PC-3 (cell line): ENCODE data around the gene ARHGEF6. TPM values are rescaled to one million over a fixed set of nuclear protein-coding genes. Genes with fewer than 3 reads are reported as not detected.
"Not testable (repeated sequence)": the region's sequence is repeated elsewhere in the genome, so short reads cannot be mapped to it uniquely, and the experiment has no call there.

Source experiments
- ATAC-seq: fragments of 200-7000 bp; cut with Tn5 transposase; 2 replicates; pipeline ENCODE4 v1.9.1; 2020; ENCODE audit warnings: mild to moderate bottlenecking, moderate library complexity
- BruUV-seq: library from RNA; stranded (reverse); fragments of 400-500 nt; replicated peaks from 2 replicates; lab custom pipeline; 2021; lab: Mats Ljungman, UMichigan
- CTCF ChIA-PET: fragments of 300-600 bp; sonication (Branson Sonifier 250); formaldehyde crosslinking; loops from one replicate; lab custom pipeline; 2022; ENCODE audit warnings: antibody characterized with exemption; lab: Charles Lee
- POLR2A ChIA-PET: fragments of 300-600 bp; sonication (Branson Sonifier 250); formaldehyde crosslinking; loops from one replicate; lab custom pipeline; 2022; ENCODE audit warnings: antibody characterized with exemption; ENCODE audit not compliant: unreplicated experiment; lab: Charles Lee
- DNase-seq: peaks from one replicate; pipeline ENCODE4 v3.0.0-alpha.2; 2015
- H2AFZ ChIP-seq: fragments of 300-600 bp; sonication (generic); 2 replicates; pipeline ENCODE4 v1.6.0; 2016; ENCODE audit warnings: antibody characterized with exemption, low read length
- H3F3A ChIP-seq: fragments of 300-600 bp; sonication (generic); one replicate; pipeline ENCODE4 v1.6.0; 2017; ENCODE audit warnings: antibody characterized with exemption, low read length, control low read depth, mild to moderate bottlenecking; ENCODE audit not compliant: unreplicated experiment
- H3K27ac ChIP-seq: fragments of 300-600 bp; sonication (generic); 2 replicates; pipeline ENCODE4 v1.5.1; 2016; ENCODE audit warnings: mild to moderate bottlenecking, low read length
- H3K27me3 ChIP-seq: fragments of 300-600 bp; sonication (generic); 2 replicates; pipeline ENCODE4 v1.6.1; 2016; ENCODE audit warnings: low read length, mixed read lengths
- H3K36me3 ChIP-seq: fragments of 300-600 bp; sonication (generic); 2 replicates; pipeline ENCODE4 v1.6.1; 2016; ENCODE audit warnings: low read depth, mixed run types, low read length, mixed read lengths
- H3K4me1 ChIP-seq: fragments of 300-600 bp; sonication (generic); 2 replicates; pipeline ENCODE4 v1.5.1; 2016; ENCODE audit warnings: low read length; ENCODE audit not compliant: insufficient read depth
- H3K4me2 ChIP-seq: fragments of 300-600 bp; sonication (generic); 2 replicates; pipeline ENCODE4 v1.6.0; 2016; ENCODE audit warnings: low read length
- H3K4me3 ChIP-seq: fragments of 300-600 bp; sonication (generic); 2 replicates; pipeline ENCODE4 v1.5.1; 2016; ENCODE audit warnings: mild to moderate bottlenecking, low read length, mixed read lengths
- H3K79me2 ChIP-seq: fragments of 300-600 bp; sonication (generic); 2 replicates; pipeline ENCODE4 v1.6.1; 2017; ENCODE audit warnings: low read length, mixed read lengths
- H3K9ac ChIP-seq: fragments of 300-600 bp; sonication (generic); 2 replicates; pipeline ENCODE4 v1.6.0; 2016; ENCODE audit warnings: mild to moderate bottlenecking, low read length
- H3K9me2 ChIP-seq: fragments of 300-600 bp; sonication (generic); replicated peaks from 2 replicates; pipeline ENCODE4 v1.6.1; 2016; ENCODE audit warnings: mixed run types, low read length, mixed read lengths
- H3K9me3 ChIP-seq: fragments of 300-600 bp; sonication (generic); 2 replicates; pipeline ENCODE4 v1.6.1; 2016; ENCODE audit warnings: low read length, mixed read lengths
- H4K20me1 ChIP-seq: fragments of 300-600 bp; sonication (generic); 2 replicates; pipeline ENCODE4 v1.6.1; 2016; ENCODE audit warnings: low read length, mixed read lengths
- CTCF ChIP-seq: fragments of 300-600 bp; sonication (generic); conservative IDR thresholded peaks from 2 replicates; pipeline ENCODE4 v1.5.1; 2017; ENCODE audit warnings: antibody characterized with exemption, low read depth, mild to moderate bottlenecking, low read length
- EZH2 ChIP-seq: fragments of 300-600 bp; sonication (generic); IDR thresholded peaks from one replicate; pipeline ENCODE4 v1.6.1; 2017; ENCODE audit warnings: antibody characterized with exemption, mild to moderate bottlenecking, low read length; ENCODE audit not compliant: unreplicated experiment
- EZH2phosphoT487 ChIP-seq: fragments of 300-600 bp; sonication (generic); IDR thresholded peaks from 2 replicates; pipeline ENCODE4 v1.6.1; 2018; ENCODE audit warnings: mild to moderate bottlenecking, antibody characterized with exemption, low read length, borderline replicate concordance
- intact Hi-C: fragments of 100-400 bp; cut with micrococcal nuclease; formaldehyde crosslinking; loops from 2 replicates; pipeline ENCODE4 v1.9.0; 2023
- total RNA-seq: library from RNA; depleted of rRNA; stranded (reverse); fragments of >200 nt; gene quantifications from 2 replicates; pipeline ENCODE4 v1.2.3, GENCODE V29; 2014

The ARHGEF6 gene
- total RNA-seq, 1 experiment from 2014 or later: 3.3 TPM

GRCh38 chrX:136806891-136807410, 26.2 kb upstream of the ARHGEF6 start:
- ChIA-PET POLR2A (no interaction called here), CTCF (no interaction called here)
- DNase-seq (no peak), ATAC-seq (no peak)
- no peaks in the 10 kb centered on the region for H3K79me2 ChIP-seq
- no peak overlapping the region for H3K27ac ChIP-seq
- no peaks in the 10 kb centered on the region for H3F3A ChIP-seq
- no peaks in the 10 kb centered on the region for H3K36me3 ChIP-seq
- H3K27me3 ChIP-seq: no peaks in the 10 kb centered on the region
- no peaks in the 10 kb centered on the region for H3K9me3 ChIP-seq
- H2AFZ ChIP-seq: no peak overlapping the region
- intact Hi-C loops: no loop called here
- TF ChIP-seq EZH2 (no peak), CTCF (no peak), EZH2phosphoT487 (no peak)
- no TSS peak for BruUV-seq
- H3K9ac ChIP-seq: no peak overlapping the region
- no peaks in the 10 kb centered on the region for H3K4me1 ChIP-seq
- H4K20me1 ChIP-seq: no peaks in the 10 kb centered on the region
- H3K9me2 ChIP-seq: no peaks in the 10 kb centered on the region
- H3K4me3 ChIP-seq: no peak overlapping the region
- H3K4me2 ChIP-seq: no peak overlapping the region

GRCh38 chrX:136802515-136802914, 21.8 kb upstream of the ARHGEF6 start:
- Histone ChIP-seq H3K9me2 (no peaks in the 10 kb centered on the region), H3K4me2 (no peak overlapping the region), H3K4me3 (no peak overlapping the region), H3K79me2 (no peaks in the 10 kb centered on the region), H2AFZ (no peak overlapping the region), H3K27ac (no peak overlapping the region), H3F3A (no peaks in the 10 kb centered on the region), H3K9ac (no peak overlapping the region), H3K36me3 (no peaks in the 10 kb centered on the region), H4K20me1 (no peaks in the 10 kb centered on the region), H3K27me3 (no peaks in the 10 kb centered on the region), H3K4me1 (no peaks in the 10 kb centered on the region), H3K9me3 (no peaks in the 10 kb centered on the region)
- ATAC-seq (no peak), DNase-seq (no peak)
- intact Hi-C loops: no loop called here
- no TSS peak for BruUV-seq
- TF ChIP-seq EZH2phosphoT487 (no peak), EZH2 (no peak), CTCF (no peak)
- CTCF ChIA-PET: no interaction called here
- POLR2A ChIA-PET: no interaction called here

GRCh38 chrX:136797787-136798186, 17.1 kb upstream of the ARHGEF6 start:
- ATAC-seq (no peak), DNase-seq (no peak)
- CTCF ChIA-PET: no interaction called here
- no peak overlapping the region for H3K4me3 ChIP-seq
- BruUV-seq: no TSS peak
- H3K4me2 ChIP-seq: no peak overlapping the region
- H3K27ac ChIP-seq: no peak overlapping the region
- H3K9me2 ChIP-seq: no peaks in the 10 kb centered on the region
- H2AFZ ChIP-seq: no peak overlapping the region
- no peaks in the 10 kb centered on the region for H4K20me1 ChIP-seq
- H3K9ac ChIP-seq: no peak overlapping the region
- no peaks in the 10 kb centered on the region for H3K36me3 ChIP-seq
- H3K9me3 ChIP-seq: no peaks in the 10 kb centered on the region
- POLR2A ChIA-PET: no interaction called here
- no peaks in the 10 kb centered on the region for H3F3A ChIP-seq
- H3K27me3 ChIP-seq: no peaks in the 10 kb centered on the region
- no peaks in the 10 kb centered on the region for H3K79me2 ChIP-seq
- intact Hi-C loops: no loop called here
- no peaks in the 10 kb centered on the region for H3K4me1 ChIP-seq
- TF ChIP-seq CTCF: no peak
- no peak for TF ChIP-seq EZH2phosphoT487
- no peak for TF ChIP-seq EZH2

- BruUV-seq, H2AFZ ChIP-seq, intact Hi-C loops, H3K4me2 ChIP-seq, H3K27ac ChIP-seq, H3F3A ChIP-seq, H3K36me3 ChIP-seq, H4K20me1 ChIP-seq, H3K9ac ChIP-seq, CTCF ChIA-PET, H3K79me2 ChIP-seq, POLR2A ChIA-PET, H3K4me3 ChIP-seq, DNase-seq, ATAC-seq, H3K9me3 ChIP-seq, H3K4me1 ChIP-seq, H3K27me3 ChIP-seq, H3K9me2 ChIP-seq: not testable (repeated sequence)
Measured at GRCh38 chrX:136795132-136795531, 14.4 kb upstream of the ARHGEF6 start.
